Peyer's patch (tissue), 4 donors: ENCODE data around the gene CGB3. TPM values are rescaled to one million over a fixed set of nuclear protein-coding genes. Genes with fewer than 3 reads are reported as not detected.

Experiments
- DNase-seq, 3 donors: peaks; one replicate each; pipeline ENCODE4 v3.0.0-alpha.2; 2017 to 2019
- H3K27ac ChIP-seq, 4 donors: fragments of 200-600 bp; sonication (generic); one replicate each; pipeline ENCODE4 v1.5.1; 2016 to 2019
- H3K27me3 ChIP-seq, 2 donors: fragments of 200-600 bp; sonication (generic); one replicate each; pipeline ENCODE4 v1.5.1; 2019
- H3K36me3 ChIP-seq, 3 donors: fragments of 200-600 bp; sonication (generic); one replicate each; pipeline ENCODE4 v1.5.1; 2016 to 2019
- H3K4me1 ChIP-seq, 4 donors: fragments of 200-600 bp; sonication (generic); one replicate each; pipeline ENCODE4 v1.5.1; 2016 to 2019
- H3K4me3 ChIP-seq, 4 donors: fragments of 200-600 bp; sonication (generic); 1 replicate in 3 of 4; 2 replicates in 1 of 4; pipeline ENCODE4 v1.5.1; 2016 to 2019; ENCODE audit warnings: mild to moderate bottlenecking in 1 of 4
- H3K9me3 ChIP-seq, 4 donors: fragments of 200-600 bp; sonication (generic); one replicate each; pipeline ENCODE4 v1.5.1; 2016 to 2019; ENCODE audit warnings: mild to moderate bottlenecking in 1 of 4
- POLR2A ChIP-seq, 2 donors: fragments of 450-650 bp; IDR thresholded peaks; one replicate each; pipeline ENCODE4 v1.5.1; 2017; ENCODE audit warnings: antibody characterized with exemption in 2 of 2, mild to moderate bottlenecking in 2 of 2, moderate library complexity in 2 of 2
- total RNA-seq, 4 donors: library from RNA; depleted of rRNA; stranded (reverse); fragments of >200 nt; gene quantifications; one replicate each; pipeline ENCODE4 v1.1.0, GENCODE V29; 2016
- TF ChIP-seq, protein P1 (sequence below), 6 experiments: fragments of 450-650 bp in 4 of 6; fragments of 200-600 bp in 2 of 6; sonication (generic) in 1 of 6; IDR thresholded peaks; one replicate each; pipeline ENCODE4 v1.5.1; 2017 to 2019; ENCODE audit warnings: antibody characterized with exemption in 6 of 6, mild to moderate bottlenecking in 3 of 6, moderate library complexity in 1 of 6

Gene CGB3
- total RNA-seq, 4 donors from 2014 or later = not detected

DNA sequence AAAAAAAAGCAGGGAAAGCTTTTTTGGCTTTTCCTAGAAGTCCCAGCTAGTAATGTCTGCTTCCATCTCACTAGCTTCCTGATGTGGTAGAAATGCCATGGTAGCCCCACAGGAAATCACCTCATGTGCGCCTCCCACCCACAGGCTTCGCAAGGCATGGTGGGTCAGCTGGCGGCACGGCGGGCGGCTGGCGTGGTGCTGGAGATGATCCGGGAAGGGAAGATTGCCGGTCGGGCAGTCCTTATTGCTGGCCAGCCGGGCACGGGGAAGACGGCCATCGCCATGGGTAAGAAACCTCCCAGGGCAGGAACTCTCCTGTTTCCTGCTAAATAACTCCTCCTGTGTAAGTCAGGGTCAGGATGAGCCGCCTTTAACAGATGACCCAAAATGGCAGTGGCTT is 20.0 kb downstream of the CGB3 start:
- Histone ChIP-seq H3K36me3 (peaks cover 0 to 51% (median 0%) of the 10 kb centered on the region in 3 donors), H3K4me1 (no peaks in the 10 kb centered on the region), H3K27me3 (no peaks in the 10 kb centered on the region), H3K4me3 (no peak overlapping the region), H3K27ac (no peak overlapping the region), H3K9me3 (no peaks in the 10 kb centered on the region)
- no peak for DNase-seq
- TF ChIP-seq POLR2A (IDR thresholded peaks at IDR 0.05) = no peak
- TF ChIP-seq, protein P1, sequence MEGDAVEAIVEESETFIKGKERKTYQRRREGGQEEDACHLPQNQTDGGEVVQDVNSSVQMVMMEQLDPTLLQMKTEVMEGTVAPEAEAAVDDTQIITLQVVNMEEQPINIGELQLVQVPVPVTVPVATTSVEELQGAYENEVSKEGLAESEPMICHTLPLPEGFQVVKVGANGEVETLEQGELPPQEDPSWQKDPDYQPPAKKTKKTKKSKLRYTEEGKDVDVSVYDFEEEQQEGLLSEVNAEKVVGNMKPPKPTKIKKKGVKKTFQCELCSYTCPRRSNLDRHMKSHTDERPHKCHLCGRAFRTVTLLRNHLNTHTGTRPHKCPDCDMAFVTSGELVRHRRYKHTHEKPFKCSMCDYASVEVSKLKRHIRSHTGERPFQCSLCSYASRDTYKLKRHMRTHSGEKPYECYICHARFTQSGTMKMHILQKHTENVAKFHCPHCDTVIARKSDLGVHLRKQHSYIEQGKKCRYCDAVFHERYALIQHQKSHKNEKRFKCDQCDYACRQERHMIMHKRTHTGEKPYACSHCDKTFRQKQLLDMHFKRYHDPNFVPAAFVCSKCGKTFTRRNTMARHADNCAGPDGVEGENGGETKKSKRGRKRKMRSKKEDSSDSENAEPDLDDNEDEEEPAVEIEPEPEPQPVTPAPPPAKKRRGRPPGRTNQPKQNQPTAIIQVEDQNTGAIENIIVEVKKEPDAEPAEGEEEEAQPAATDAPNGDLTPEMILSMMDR (IDR thresholded peaks at IDR 0.05) = no peak

DNA sequence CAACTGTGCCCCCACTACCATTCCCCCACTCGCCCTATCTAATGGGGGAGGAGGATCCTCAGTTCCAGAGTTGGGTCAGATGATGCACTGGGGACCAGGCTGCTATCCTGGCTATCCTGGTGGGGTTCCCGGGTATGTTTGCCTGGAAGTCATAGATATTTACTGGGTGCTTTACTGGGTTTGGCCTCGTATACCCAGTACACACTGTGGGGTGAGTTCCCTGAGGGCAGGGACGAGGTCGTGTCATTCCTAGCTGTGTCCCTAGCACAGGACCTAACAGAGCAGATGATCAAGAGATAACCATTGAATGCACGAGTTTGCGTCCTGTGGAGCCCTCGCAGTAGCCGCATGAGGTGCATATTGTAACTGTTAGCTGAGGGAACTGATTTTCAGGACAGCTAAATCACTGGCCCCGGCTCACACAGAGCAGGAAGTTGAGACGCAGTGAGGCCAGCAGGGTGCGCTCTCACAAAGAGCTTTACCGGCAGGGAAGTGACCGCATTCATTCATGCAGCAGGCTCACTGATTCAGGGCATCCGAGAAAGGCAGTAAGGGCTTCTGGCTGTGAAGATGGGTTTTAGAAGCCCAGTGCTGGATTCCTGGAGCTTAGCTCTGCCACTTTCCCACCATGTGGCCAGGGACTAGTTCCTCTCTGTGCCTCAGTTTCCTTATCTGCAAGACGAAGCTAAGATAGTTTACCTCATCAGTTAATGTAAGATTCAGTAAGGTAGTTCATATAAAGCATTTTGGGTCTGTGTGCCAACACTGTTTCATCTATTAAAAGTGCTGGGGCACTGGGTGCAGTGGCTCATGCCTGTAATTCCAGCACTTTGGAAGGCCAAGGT is 24.4 kb downstream of the CGB3 start:
- DNase-seq = peak; percentile 41 to 84 (median 79)
- Histone ChIP-seq H3K36me3 (peaks cover 0 to 20% (median 0%) of the 10 kb centered on the region in 3 donors), H3K9me3 (no peaks in the 10 kb centered on the region), H3K27me3 (no peaks in the 10 kb centered on the region), H3K4me3 (no peak overlapping the region), H3K27ac (no peak overlapping the region), H3K4me1 (peaks cover 0 to 4% (median 0%) of the 10 kb centered on the region in 4 donors)
- no peak for TF ChIP-seq POLR2A (IDR thresholded peaks at IDR 0.05)
- TF ChIP-seq, protein P1 (IDR thresholded peaks at IDR 0.05) = peak; percentile 18 to 67 (median 64)

DNA sequence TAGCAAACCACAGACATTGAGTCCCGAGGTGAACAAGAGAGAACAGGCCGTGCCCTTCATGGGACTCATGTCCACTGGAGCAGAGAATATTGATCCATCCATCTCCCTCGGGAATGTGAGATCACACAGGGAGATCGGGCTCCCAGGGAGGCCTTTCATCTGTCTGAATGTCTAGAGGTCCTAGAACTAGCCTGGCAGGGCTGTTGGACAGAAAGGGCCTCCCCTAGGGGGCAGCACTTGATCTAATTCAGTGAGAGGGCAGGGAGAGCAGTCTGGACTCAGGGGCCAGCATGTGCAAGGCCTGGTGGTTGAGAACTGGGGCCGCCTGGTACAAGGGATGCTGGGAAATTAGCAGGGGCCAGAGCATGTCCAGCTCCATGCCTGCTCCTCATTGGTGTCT is 26.2 kb downstream of the CGB3 start:
- Histone ChIP-seq H3K4me1 (peaks cover 5 to 11% (median 7%) of the 10 kb centered on the region in 4 donors), H3K9me3 (no peaks in the 10 kb centered on the region), H3K27ac (no peak overlapping the region), H3K4me3 (no peak overlapping the region), H3K27me3 (no peaks in the 10 kb centered on the region), H3K36me3 (peaks cover 0 to 3% (median 0%) of the 10 kb centered on the region in 3 donors)
- no peak for TF ChIP-seq POLR2A (IDR thresholded peaks at IDR 0.05)
- TF ChIP-seq, protein P1 (IDR thresholded peaks at IDR 0.05) = peak in 4 of 6 experiments; percentile 31 to 40 (median 38)
- DNase-seq = peak in 2 of 3 donors; percentile 32 to 71

DNA sequence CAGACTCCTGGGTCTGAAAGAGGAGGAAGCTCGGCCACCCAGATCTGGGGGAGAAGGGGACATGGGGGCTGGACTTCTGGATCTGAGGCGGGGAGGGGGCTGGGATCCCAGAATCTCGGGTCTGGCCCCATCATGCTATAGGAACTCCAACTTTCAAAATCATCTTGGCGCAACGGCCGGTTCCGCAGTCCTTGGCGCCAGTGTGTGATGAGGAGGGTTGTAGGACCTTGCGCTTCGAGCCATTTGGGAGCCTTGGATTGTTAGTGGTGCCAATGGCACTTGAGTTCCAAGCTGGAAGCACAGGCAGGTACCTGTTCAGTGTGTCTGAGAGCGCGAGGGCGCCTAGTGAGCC is 30.1 kb downstream of the CGB3 start:
- TF ChIP-seq, protein P1 (IDR thresholded peaks at IDR 0.05) = no peak
- TF ChIP-seq POLR2A (IDR thresholded peaks at IDR 0.05) = no peak
- Histone ChIP-seq H3K9me3 (no peaks in the 10 kb centered on the region), H3K27ac (peak overlapping the region; percentile 86 to 95 (median 92)), H3K27me3 (no peaks in the 10 kb centered on the region), H3K4me1 (peaks cover 5 to 31% (median 13%) of the 10 kb centered on the region in 4 donors), H3K36me3 (peaks cover 0 to 8% (median 0%) of the 10 kb centered on the region in 3 donors), H3K4me3 (peak overlapping the region; percentile 59 to 89 (median 84))
- no peak for DNase-seq

DNA sequence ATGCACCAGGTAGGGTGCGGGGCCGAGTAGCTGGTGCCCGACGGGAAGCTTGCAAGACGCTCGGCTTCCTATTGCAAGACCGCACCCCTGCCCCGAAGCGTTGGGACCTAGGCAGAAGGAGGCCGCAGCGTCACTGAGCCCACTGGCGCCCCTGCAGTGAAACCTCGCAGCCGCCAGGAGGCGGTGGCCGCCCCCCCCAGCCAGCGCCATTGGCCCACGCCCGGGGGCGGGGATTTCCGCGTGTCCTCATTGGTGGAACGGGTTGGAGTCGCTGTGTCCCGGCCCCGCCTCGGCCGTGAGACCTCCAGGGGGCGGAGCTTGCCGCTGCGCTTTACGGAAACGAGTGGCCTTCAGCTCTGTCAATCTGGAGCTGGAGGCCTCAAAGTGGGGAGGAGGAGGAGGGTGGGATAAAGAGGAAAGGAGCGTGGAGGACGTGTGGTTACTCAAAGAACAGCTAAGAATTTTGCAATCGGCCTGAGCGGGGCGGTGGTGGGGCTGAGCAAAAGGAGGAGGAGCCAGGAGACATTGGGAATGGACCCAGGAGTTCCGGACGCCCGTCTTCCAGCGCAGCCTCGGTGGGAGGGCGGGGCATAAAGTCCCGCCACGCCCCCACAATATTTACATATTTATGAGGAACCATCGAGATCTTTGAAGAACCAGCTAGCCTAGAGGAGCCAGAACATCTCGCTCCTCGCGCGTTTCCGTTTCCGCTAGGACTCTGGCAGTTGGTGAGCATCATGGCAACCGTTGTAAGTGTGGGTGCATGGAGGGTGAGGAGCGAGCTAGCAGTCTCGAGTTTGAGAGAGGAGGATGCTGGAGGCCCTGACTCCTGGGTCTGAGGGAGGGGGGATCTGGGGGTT is 30.7 kb downstream of the CGB3 start, which contains the start of the genes GYS1 and RUVBL2:
Gene GYS1 (minus strand): TSS at position 135 of the 860 bp plus-strand sequence. CDS start 197 bp downstream, outside the sequence.
Gene RUVBL2 (plus strand): TSS at position 713 of the 860 bp plus-strand sequence. CDS start 25 bp downstream, at position 738.
- Histone ChIP-seq H3K27ac (peak within 1 kb of the TSS; percentile 86 to 95 (median 92)), H3K36me3 (peaks cover 0 to 12% (median 0%) of the 10 kb centered on the region in 3 donors), H3K27me3 (no peaks in the 10 kb centered on the region), H3K4me1 (peaks cover 5 to 31% (median 13%) of the 10 kb centered on the region in 4 donors), H3K4me3 (peak within 1 kb of the TSS; percentile 59 to 89 (median 84)), H3K9me3 (no peaks in the 10 kb centered on the region)
- DNase-seq = peak; percentile 99 to 100 (median 100)
- TF ChIP-seq POLR2A (IDR thresholded peaks at IDR 0.05) = peak; percentile 80 to 87
- TF ChIP-seq, protein P1 (IDR thresholded peaks at IDR 0.05) = peak; percentile 98 to 100 (median 99)
